Upper lobe of left lung (tissue), 4 donors: ENCODE measurements around the gene MOGAT2.

Source experiments
- EP300 ChIP-seq, 4 donors: sonication (generic); formaldehyde crosslinking; IDR thresholded peaks; one replicate each; pipeline ENCODE4 v1.5.1; 2017; ENCODE audit warnings: antibody characterized with exemption in 4 of 4, control low read depth in 2 of 4
- POLR2A ChIP-seq, 4 donors: fragments of 450-650 bp; IDR thresholded peaks; one replicate each; pipeline ENCODE4 v1.5.1; 2016 to 2017; ENCODE audit warnings: antibody characterized with exemption in 4 of 4, mild to moderate bottlenecking in 2 of 4
- POLR2AphosphoS5 ChIP-seq, 2 donors: sonication (generic); formaldehyde crosslinking; IDR thresholded peaks; one replicate each; pipeline ENCODE4 v1.5.1; 2017; ENCODE audit warnings: antibody characterized with exemption in 2 of 2
- TF ChIP-seq, protein P1 (sequence below), 6 experiments: fragments of 450-650 bp in 4 of 6; fragments of 200-600 bp in 2 of 6; sonication (generic) in 2 of 6; IDR thresholded peaks; one replicate each; pipeline ENCODE4 v1.5.1; 2016 to 2019; ENCODE audit warnings: antibody characterized with exemption in 6 of 6

DNA sequence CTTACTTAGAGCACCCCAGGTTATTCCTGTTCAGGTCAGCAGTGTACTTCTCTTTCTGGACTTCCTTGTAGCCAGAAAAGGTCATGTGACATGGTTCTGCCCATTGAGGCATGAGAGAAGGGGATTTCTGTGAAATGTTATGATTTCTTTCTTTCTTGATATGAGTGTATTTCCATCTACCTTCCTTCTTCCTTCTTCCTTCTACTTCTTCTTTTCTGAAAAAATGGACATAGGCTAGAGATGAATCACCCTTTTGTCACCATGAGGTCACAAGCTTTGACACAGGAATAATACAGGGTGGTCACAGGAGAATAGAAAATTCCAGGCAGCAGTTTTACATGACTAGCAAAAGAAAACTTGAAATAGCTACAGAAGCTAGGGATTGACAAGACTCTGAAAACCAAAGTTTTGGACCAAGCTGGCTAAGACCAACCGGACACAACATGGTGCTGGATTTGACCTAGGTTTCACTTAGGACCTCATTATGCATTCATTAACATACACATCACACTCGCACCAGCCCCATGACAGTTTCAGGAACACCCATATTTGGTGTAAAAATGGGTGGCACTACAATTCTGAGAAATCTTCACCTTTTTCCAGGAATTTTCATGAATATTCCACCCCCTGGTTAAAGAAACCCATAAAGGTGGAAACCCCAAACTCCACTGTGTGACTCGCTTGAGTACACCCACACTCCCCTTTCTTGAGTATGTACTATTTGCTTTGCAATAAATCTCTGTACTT is 27.6 kb upstream of the MOGAT2 start:
- TF ChIP-seq, protein P1, sequence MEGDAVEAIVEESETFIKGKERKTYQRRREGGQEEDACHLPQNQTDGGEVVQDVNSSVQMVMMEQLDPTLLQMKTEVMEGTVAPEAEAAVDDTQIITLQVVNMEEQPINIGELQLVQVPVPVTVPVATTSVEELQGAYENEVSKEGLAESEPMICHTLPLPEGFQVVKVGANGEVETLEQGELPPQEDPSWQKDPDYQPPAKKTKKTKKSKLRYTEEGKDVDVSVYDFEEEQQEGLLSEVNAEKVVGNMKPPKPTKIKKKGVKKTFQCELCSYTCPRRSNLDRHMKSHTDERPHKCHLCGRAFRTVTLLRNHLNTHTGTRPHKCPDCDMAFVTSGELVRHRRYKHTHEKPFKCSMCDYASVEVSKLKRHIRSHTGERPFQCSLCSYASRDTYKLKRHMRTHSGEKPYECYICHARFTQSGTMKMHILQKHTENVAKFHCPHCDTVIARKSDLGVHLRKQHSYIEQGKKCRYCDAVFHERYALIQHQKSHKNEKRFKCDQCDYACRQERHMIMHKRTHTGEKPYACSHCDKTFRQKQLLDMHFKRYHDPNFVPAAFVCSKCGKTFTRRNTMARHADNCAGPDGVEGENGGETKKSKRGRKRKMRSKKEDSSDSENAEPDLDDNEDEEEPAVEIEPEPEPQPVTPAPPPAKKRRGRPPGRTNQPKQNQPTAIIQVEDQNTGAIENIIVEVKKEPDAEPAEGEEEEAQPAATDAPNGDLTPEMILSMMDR (IDR thresholded peaks at IDR 0.05), result no peak
- no peak for TF ChIP-seq POLR2A (IDR thresholded peaks at IDR 0.05)
- TF ChIP-seq EP300 (IDR thresholded peaks at IDR 0.05), result no peak
- TF ChIP-seq POLR2AphosphoS5 (IDR thresholded peaks at IDR 0.05), result no peak
